Measurements from ENCODE around the gene MIS18A.

MIS18A gene

GRCh38 chr21:32300117-32300681, 21.4 kb upstream of the MIS18A start:
- no peak for DNase-seq (ENCODE audit: extremely low spot score)
- TF ChIP-seq, protein P1, sequence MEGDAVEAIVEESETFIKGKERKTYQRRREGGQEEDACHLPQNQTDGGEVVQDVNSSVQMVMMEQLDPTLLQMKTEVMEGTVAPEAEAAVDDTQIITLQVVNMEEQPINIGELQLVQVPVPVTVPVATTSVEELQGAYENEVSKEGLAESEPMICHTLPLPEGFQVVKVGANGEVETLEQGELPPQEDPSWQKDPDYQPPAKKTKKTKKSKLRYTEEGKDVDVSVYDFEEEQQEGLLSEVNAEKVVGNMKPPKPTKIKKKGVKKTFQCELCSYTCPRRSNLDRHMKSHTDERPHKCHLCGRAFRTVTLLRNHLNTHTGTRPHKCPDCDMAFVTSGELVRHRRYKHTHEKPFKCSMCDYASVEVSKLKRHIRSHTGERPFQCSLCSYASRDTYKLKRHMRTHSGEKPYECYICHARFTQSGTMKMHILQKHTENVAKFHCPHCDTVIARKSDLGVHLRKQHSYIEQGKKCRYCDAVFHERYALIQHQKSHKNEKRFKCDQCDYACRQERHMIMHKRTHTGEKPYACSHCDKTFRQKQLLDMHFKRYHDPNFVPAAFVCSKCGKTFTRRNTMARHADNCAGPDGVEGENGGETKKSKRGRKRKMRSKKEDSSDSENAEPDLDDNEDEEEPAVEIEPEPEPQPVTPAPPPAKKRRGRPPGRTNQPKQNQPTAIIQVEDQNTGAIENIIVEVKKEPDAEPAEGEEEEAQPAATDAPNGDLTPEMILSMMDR (IDR thresholded peaks at IDR 0.05; ENCODE audit: control extremely low read depth, extremely low read depth, low read depth, missing control alignments) = no peak
- CTCF ChIA-PET = no interaction called here
- POLR2A ChIA-PET = no interaction called here

DNA sequence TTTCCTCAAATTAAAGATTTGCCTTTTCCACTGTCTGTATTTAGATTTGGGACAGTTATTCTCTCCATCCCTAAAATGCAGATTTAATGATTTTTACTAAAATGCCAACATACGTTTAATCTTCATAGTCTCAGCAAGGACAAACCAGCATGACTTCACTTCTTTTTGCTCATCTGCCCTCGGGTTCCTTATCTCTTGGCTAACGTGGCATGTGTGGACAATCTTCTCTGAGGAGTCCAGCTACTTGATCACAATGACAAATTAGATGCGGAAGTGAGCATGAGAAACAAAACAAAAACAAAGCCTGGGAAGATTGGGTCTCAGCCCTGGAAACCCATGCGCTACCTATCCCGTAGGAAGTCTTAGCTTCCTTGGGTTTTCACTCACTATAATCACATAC, 20.8 kb upstream of the MIS18A start:
- TF ChIP-seq, protein P1 (IDR thresholded peaks at IDR 0.05; ENCODE audit: control extremely low read depth, extremely low read depth, low read depth, missing control alignments) = no peak
- ChIA-PET POLR2A (no interaction called here), CTCF (no interaction called here)
- DNase-seq (ENCODE audit: extremely low spot score) = no peak

DNA sequence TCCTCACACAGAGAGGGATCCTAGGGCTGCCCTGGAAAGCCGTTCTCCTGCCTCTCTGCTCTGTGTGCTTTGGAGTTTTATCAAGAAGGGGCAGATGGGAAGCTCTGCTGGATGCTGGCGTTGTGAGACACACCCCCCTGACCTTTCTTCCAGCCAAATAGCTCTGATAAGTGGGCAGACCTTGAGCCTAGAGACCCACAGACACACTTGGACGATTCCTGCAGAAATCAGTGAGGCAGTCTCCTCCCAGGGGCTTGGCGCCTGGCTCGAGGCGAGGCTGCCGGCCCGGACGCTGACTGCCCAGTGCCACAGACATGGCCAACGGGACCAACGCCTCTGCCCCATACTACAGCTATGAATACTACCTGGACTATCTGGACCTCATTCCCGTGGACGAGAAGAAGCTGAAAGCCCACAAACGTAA, 19.8 kb upstream of the MIS18A start, which contains the start of gene MRAP:
TSS of gene MRAP (plus strand) at position 198 of the 424 bp plus-strand sequence. CDS start at position 315, 117 bp downstream.
- no peak for DNase-seq (ENCODE audit: extremely low spot score)
- TF ChIP-seq, protein P1 (IDR thresholded peaks at IDR 0.05; ENCODE audit: control extremely low read depth, extremely low read depth, low read depth, missing control alignments) = no peak
- POLR2A ChIA-PET = no interaction called here
- CTCF ChIA-PET = interaction anchor here (1.5 kb wide), 1 partner anchor 8 kb away, joined by 3 read pairs; no protein-coding TSS in a partner anchor

DNA sequence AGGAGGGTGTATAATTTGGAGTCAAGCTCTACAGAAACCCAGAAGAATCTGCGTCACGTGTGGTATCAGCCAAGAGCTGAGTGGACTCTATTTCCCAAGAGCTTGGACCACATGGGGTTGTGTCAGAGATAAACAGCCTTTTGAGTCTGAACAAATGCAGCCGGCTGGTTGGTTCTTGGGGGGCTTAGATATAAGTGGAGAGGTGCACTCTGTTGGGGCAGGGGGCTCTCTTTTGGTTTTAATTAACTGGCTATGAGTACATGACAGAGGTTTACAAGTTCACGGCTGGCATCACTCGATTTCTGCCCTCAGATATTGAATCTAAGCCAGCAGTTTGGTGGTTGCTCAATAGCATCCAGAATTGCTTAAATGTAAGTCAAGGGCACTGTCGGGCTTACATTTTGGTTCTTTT, 19.3 kb upstream of the MIS18A start:
- ChIA-PET CTCF (interaction anchor here (1.5 kb wide), 1 partner anchor 8 kb away, joined by 3 read pairs; no protein-coding TSS in a partner anchor), POLR2A (no interaction called here)
- TF ChIP-seq, protein P1 (IDR thresholded peaks at IDR 0.05; ENCODE audit: control extremely low read depth, extremely low read depth, low read depth, missing control alignments) = no peak
- DNase-seq (ENCODE audit: extremely low spot score) = no peak

- ChIA-PET CTCF (no interaction called here), POLR2A (no interaction called here)
- DNase-seq (ENCODE audit: extremely low spot score) = no peak
- TF ChIP-seq, protein P1 (IDR thresholded peaks at IDR 0.05; ENCODE audit: control extremely low read depth, extremely low read depth, low read depth, missing control alignments) = no peak
Observed at GRCh38 chr21:32297449-32297848, 18.6 kb upstream of the MIS18A start.

GRCh38 chr21:32285476-32285875, 6.6 kb upstream of the MIS18A start:
- CTCF ChIA-PET = interaction anchor here (1.1 kb wide), 1 partner anchor 21 kb away, joined by 4 read pairs; no protein-coding TSS in a partner anchor
- no peak for DNase-seq (ENCODE audit: extremely low spot score)
- POLR2A ChIA-PET = interaction anchor here (0.6 kb wide), 1 partner anchor 1359 kb away, joined by 3 read pairs; no protein-coding TSS in a partner anchor
- TF ChIP-seq, protein P1 (IDR thresholded peaks at IDR 0.05; ENCODE audit: control extremely low read depth, extremely low read depth, low read depth, missing control alignments) = no peak
